HEK293 (cell line): Measurements from ENCODE around the gene PPFIA2.

Experiments used
- CTCF ChIA-PET: fragments of 350-600 bp; formaldehyde crosslinking; extraction: SDS; loops from one replicate; lab custom pipeline; 2021; ENCODE audit warnings: antibody characterized with exemption; lab: Yijun Ruan, JAX
- POLR2A ChIA-PET: fragments of 300-600 bp; formaldehyde crosslinking; extraction: SDS; loops from one replicate; lab custom pipeline; 2020; ENCODE audit warnings: antibody characterized with exemption, inconsistent platforms; lab: Yijun Ruan, JAX
- H3K27ac ChIP-seq: fragments of 200-500 bp; sonication (Bioruptor generic); 2 replicates; pipeline ENCODE4 v1.5.1; 2014; ENCODE audit warnings: low read depth, low read length, control low read depth, inconsistent platforms; ENCODE audit errors: extremely low read depth
- H3K36me3 ChIP-seq, 2 experiments: fragments of 200-500 bp in 1 of 2; sonication (Bioruptor generic) in 1 of 2; 1 replicate in 1 of 2; 2 replicates in 1 of 2; pipeline ENCODE4 v1.5.1; 2014 to 2017; ENCODE audit warnings: inconsistent platforms in 2 of 2, low read length in 2 of 2; ENCODE audit not compliant: control insufficient read depth in 2 of 2, insufficient read depth in 1 of 2
- H3K4me1 ChIP-seq: fragments of 200-500 bp; sonication (Bioruptor generic); 2 replicates; pipeline ENCODE4 v1.5.1; 2014; ENCODE audit warnings: mild to moderate bottlenecking, low read length, inconsistent platforms; ENCODE audit not compliant: control insufficient read depth, insufficient read depth
- H3K4me3 ChIP-seq: 2 replicates; pipeline ENCODE4 v1.5.1; 2011; ENCODE audit warnings: low read depth, mild to moderate bottlenecking, control low read depth, low read length, moderate library complexity
- H3K9me3 ChIP-seq: fragments of 200-500 bp; sonication (Bioruptor generic); 2 replicates; pipeline ENCODE4 v1.5.1; 2014; ENCODE audit warnings: low read depth, low read length, inconsistent platforms; ENCODE audit not compliant: control insufficient read depth, insufficient read depth
- BCL11B ChIP-seq: fragments of 450-650 bp; formaldehyde crosslinking; IDR thresholded peaks from 2 replicates; pipeline ENCODE4 v1.5.1; 2016; ENCODE audit warnings: low read depth, missing biosample characterization, missing genetic modification characterization
- SALL2 ChIP-seq: fragments of 450-650 bp; formaldehyde crosslinking; IDR thresholded peaks from 2 replicates; pipeline ENCODE4 v1.5.0; 2017; ENCODE audit warnings: missing biosample characterization, mild to moderate bottlenecking, missing genetic modification characterization, borderline replicate concordance
- SCRT1 ChIP-seq: fragments of 450-650 bp; formaldehyde crosslinking; IDR thresholded peaks from 2 replicates; pipeline ENCODE4 v1.5.1; 2016; ENCODE audit warnings: missing biosample characterization, missing genetic modification characterization, borderline replicate concordance
- YY2 ChIP-seq: fragments of 450-650 bp; formaldehyde crosslinking; IDR thresholded peaks from 2 replicates; pipeline ENCODE4 v1.5.1; 2016; ENCODE audit warnings: missing biosample characterization, missing genetic modification characterization
- ZBTB17 ChIP-seq: fragments of 450-650 bp; formaldehyde crosslinking; IDR thresholded peaks from 2 replicates; pipeline ENCODE4 v1.5.1; 2016; ENCODE audit warnings: missing biosample characterization, missing genetic modification characterization
- ZNF155 ChIP-seq: fragments of 450-650 bp; formaldehyde crosslinking; IDR thresholded peaks from 2 replicates; pipeline ENCODE4 v1.5.1; 2016; ENCODE audit warnings: missing biosample characterization, missing genetic modification characterization
- ZNF157 ChIP-seq: fragments of 450-650 bp; formaldehyde crosslinking; IDR thresholded peaks from 2 replicates; pipeline ENCODE4 v1.5.1; 2016; ENCODE audit warnings: missing biosample characterization, missing genetic modification characterization
- ZNF324 ChIP-seq: fragments of 450-650 bp; formaldehyde crosslinking; IDR thresholded peaks from 2 replicates; pipeline ENCODE4 v1.5.1; 2016; ENCODE audit warnings: missing biosample characterization, missing genetic modification characterization
- ZNF394 ChIP-seq: fragments of 450-650 bp; formaldehyde crosslinking; IDR thresholded peaks from 2 replicates; pipeline ENCODE4 v1.5.1; 2016; ENCODE audit warnings: missing biosample characterization, missing genetic modification characterization, mild to moderate bottlenecking, moderate library complexity, borderline replicate concordance
- ZNF404 ChIP-seq: fragments of 450-650 bp; formaldehyde crosslinking; IDR thresholded peaks from 2 replicates; pipeline ENCODE4 v1.5.1; 2017; ENCODE audit warnings: missing biosample characterization, missing genetic modification characterization
- ZNF48 ChIP-seq: fragments of 450-650 bp; formaldehyde crosslinking; IDR thresholded peaks from 2 replicates; pipeline ENCODE4 v1.5.1; 2016; ENCODE audit warnings: missing biosample characterization, missing genetic modification characterization
- ZNF670 ChIP-seq: fragments of 450-650 bp; formaldehyde crosslinking; IDR thresholded peaks from 2 replicates; pipeline ENCODE4 v1.5.1; 2016; ENCODE audit warnings: missing biosample characterization, missing genetic modification characterization, low read depth
- ZNF747 ChIP-seq: fragments of 450-650 bp; formaldehyde crosslinking; IDR thresholded peaks from 2 replicates; pipeline ENCODE4 v1.5.1; 2016; ENCODE audit warnings: missing biosample characterization, missing genetic modification characterization
- TF ChIP-seq, protein P1 (sequence below): fragments of 450-650 bp; formaldehyde crosslinking; IDR thresholded peaks from 2 replicates; pipeline ENCODE4 v1.5.1; 2016; ENCODE audit warnings: missing biosample characterization, missing genetic modification characterization
- TF ChIP-seq, protein P2 (sequence below): IDR thresholded peaks from 2 replicates; pipeline ENCODE4 v1.6.1; 2011; ENCODE audit warnings: mild to moderate bottlenecking, low read depth, low read length, borderline replicate concordance
- TF ChIP-seq, protein P3 (sequence below): fragments of 450-650 bp; formaldehyde crosslinking; IDR thresholded peaks from 2 replicates; pipeline ENCODE4 v1.5.1; 2016; ENCODE audit warnings: missing biosample characterization, missing genetic modification characterization

PPFIA2 gene

DNA sequence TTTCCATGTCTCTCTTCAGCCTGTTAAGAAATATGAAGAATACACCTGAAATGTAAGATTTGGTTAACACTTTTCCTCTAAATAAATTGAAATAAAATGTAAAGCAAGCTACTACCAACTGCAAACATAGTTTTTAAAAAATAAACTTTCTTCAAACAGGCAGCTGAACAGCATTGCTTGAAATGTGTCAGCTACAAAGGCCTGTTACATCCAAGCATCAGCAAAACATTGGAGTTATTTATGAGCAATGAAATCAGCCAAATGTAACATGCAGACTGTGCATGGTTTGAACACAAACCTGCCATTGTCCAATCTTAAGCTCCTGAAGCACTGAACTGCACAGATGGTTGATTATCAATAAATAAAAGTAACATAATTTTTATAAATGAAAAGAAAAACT is 390.0 kb downstream of the PPFIA2 start (continued):
- TF ChIP-seq, protein P1, sequence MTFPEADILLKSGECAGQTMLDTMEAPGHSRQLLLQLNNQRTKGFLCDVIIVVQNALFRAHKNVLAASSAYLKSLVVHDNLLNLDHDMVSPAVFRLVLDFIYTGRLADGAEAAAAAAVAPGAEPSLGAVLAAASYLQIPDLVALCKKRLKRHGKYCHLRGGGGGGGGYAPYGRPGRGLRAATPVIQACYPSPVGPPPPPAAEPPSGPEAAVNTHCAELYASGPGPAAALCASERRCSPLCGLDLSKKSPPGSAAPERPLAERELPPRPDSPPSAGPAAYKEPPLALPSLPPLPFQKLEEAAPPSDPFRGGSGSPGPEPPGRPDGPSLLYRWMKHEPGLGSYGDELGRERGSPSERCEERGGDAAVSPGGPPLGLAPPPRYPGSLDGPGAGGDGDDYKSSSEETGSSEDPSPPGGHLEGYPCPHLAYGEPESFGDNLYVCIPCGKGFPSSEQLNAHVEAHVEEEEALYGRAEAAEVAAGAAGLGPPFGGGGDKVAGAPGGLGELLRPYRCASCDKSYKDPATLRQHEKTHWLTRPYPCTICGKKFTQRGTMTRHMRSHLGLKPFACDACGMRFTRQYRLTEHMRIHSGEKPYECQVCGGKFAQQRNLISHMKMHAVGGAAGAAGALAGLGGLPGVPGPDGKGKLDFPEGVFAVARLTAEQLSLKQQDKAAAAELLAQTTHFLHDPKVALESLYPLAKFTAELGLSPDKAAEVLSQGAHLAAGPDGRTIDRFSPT (tag by site-specific recombination) = no peak
- TF ChIP-seq YY2 (no peak), ZNF670 (tag by site-specific recombination) (no peak), SALL2 (tag by site-specific recombination) (no peak), ZBTB17 (no peak)
- TF ChIP-seq, protein P2, sequence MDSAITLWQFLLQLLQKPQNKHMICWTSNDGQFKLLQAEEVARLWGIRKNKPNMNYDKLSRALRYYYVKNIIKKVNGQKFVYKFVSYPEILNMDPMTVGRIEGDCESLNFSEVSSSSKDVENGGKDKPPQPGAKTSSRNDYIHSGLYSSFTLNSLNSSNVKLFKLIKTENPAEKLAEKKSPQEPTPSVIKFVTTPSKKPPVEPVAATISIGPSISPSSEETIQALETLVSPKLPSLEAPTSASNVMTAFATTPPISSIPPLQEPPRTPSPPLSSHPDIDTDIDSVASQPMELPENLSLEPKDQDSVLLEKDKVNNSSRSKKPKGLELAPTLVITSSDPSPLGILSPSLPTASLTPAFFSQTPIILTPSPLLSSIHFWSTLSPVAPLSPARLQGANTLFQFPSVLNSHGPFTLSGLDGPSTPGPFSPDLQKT = no peak

DNA sequence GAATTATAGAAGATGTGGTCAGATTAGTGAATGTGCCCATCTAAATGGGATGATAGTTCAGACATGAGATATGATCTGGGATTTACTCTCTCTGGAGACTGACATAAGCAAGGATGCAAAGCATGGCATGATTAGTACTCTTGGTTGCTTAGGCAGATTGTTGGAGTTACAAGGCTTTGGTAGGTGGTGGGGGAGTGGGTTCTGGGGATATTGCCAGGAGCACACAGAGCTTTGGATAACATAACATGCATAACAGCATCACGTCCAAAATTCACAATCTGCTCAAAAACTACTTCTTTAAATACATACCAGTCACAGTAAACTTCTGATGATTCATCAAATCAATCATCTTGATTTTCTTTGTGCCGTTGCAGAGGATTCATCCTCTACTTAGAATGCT is 393.9 kb downstream of the PPFIA2 start:
- no peaks in the 10 kb centered on the region for H3K9me3 ChIP-seq
- no peaks in the 10 kb centered on the region for H3K4me1 ChIP-seq
- H3K4me3 ChIP-seq = no peak overlapping the region
- no peaks in the 10 kb centered on the region for H3K36me3 ChIP-seq
- no peak overlapping the region for H3K27ac ChIP-seq
- TF ChIP-seq, protein P3, sequence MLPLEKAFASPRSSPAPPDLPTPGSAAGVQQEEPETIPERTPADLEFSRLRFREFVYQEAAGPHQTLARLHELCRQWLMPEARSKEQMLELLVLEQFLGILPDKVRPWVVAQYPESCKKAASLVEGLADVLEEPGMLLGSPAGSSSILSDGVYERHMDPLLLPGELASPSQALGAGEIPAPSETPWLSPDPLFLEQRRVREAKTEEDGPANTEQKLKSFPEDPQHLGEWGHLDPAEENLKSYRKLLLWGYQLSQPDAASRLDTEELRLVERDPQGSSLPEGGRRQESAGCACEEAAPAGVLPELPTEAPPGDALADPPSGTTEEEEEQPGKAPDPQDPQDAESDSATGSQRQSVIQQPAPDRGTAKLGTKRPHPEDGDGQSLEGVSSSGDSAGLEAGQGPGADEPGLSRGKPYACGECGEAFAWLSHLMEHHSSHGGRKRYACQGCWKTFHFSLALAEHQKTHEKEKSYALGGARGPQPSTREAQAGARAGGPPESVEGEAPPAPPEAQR (tag by site-specific recombination) = no peak
- TF ChIP-seq ZNF394 (tag by site-specific recombination) (no peak), ZNF157 (tag by site-specific recombination) (no peak), ZNF155 (tag by site-specific recombination) (no peak), ZNF404 (tag by site-specific recombination) (no peak), ZNF48 (tag by site-specific recombination) (no peak)
- TF ChIP-seq, protein P1 (tag by site-specific recombination) = no peak
- TF ChIP-seq, all 188 proteins: peak for 0
- CTCF ChIA-PET = no interaction called here
- POLR2A ChIA-PET = no interaction called here

DNA sequence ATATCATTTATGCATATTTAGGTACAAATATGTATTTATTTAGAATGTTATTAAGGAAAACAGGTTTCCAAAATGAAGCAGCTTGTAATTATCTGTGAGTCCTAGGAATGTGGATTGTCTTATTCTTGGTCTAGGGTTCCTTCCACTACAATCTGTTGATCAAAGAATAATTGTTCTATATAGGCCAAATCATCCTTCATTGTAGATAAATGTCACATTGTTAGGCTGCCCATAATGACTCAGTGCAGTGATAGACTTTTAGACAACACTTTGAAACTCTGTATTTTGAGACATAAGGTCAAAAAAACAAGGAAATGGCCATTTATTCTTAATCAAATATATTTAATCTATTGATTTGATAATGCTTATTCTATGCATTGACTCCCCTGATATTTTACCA is 398.2 kb downstream of the PPFIA2 start:
- Histone ChIP-seq H3K4me1 (no peaks in the 10 kb centered on the region), H3K27ac (no peak overlapping the region), H3K4me3 (no peak overlapping the region), H3K36me3 (no peaks in the 10 kb centered on the region), H3K9me3 (no peaks in the 10 kb centered on the region)
- TF ChIP-seq BCL11B (tag by site-specific recombination) = no peak
- no peak for TF ChIP-seq ZNF324 (tag by site-specific recombination)
- no peak for TF ChIP-seq SCRT1 (tag by site-specific recombination)
- TF ChIP-seq ZNF747 (tag by site-specific recombination) = no peak
- POLR2A ChIA-PET = no interaction called here
- CTCF ChIA-PET = no interaction called here
